Esophagus muscularis mucosa (tissue), 4 donors: Measurements from ENCODE around the gene EHD1. TPM values are rescaled to one million over a fixed set of nuclear protein-coding genes. Genes with fewer than 3 reads are reported as not detected.
A peak's percentile ranks its signal among the peaks of the same experiment; 100 is the strongest.

Experiments used
- DNase-seq: peaks from one replicate; pipeline ENCODE4 v3.0.0-alpha.2; 2017; ENCODE audit errors: extremely low spot score
- H3K27ac ChIP-seq, 4 donors: fragments of 200-600 bp; sonication (generic); replicated peaks in 1 of 4; 1 replicate in 3 of 4; 2 replicates in 1 of 4; pipeline ENCODE4 v1.5.1; 2016 to 2019; ENCODE audit warnings: mild to moderate bottlenecking in 1 of 4
- H3K27me3 ChIP-seq, 4 donors: fragments of 200-600 bp; sonication (generic); one replicate each; pipeline versions ENCODE4 v1.5.1 to v1.6.0; 2016 to 2019
- H3K36me3 ChIP-seq, 4 donors: fragments of 200-600 bp; sonication (generic); one replicate each; pipeline ENCODE4 v1.5.1; 2016 to 2019
- H3K4me1 ChIP-seq, 4 donors: fragments of 200-600 bp; sonication (generic); one replicate each; pipeline ENCODE4 v1.5.1; 2016 to 2019
- H3K4me3 ChIP-seq, 4 donors: fragments of 200-600 bp; sonication (generic); 1 replicate in 2 of 4; 2 replicates in 2 of 4; pipeline ENCODE4 v1.5.1; 2016 to 2019; ENCODE audit warnings: mild to moderate bottlenecking in 4 of 4, moderate library complexity in 1 of 4
- H3K9me3 ChIP-seq, 4 donors: fragments of 200-600 bp; sonication (generic); 1 replicate in 3 of 4; 2 replicates in 1 of 4; pipeline ENCODE4 v1.5.1; 2016 to 2019
- CTCF ChIP-seq, 3 experiments: fragments of 200-600 bp in 2 of 3; fragments of 450-650 bp in 1 of 3; sonication (generic) in 2 of 3; IDR thresholded peaks; one replicate each; pipeline ENCODE4 v1.5.1; 2017 to 2019; ENCODE audit warnings: antibody characterized with exemption in 3 of 3, mild to moderate bottlenecking in 2 of 3, moderate library complexity in 1 of 3
- EP300 ChIP-seq: sonication (generic); formaldehyde crosslinking; IDR thresholded peaks from one replicate; pipeline ENCODE4 v1.6.1; 2017; ENCODE audit warnings: antibody characterized with exemption
- POLR2A ChIP-seq: fragments of 450-650 bp; IDR thresholded peaks from one replicate; pipeline ENCODE4 v1.6.1; 2017; ENCODE audit warnings: antibody characterized with exemption, moderate library complexity, mild to moderate bottlenecking, low read depth
- POLR2AphosphoS5 ChIP-seq, 2 donors: sonication (generic); formaldehyde crosslinking; IDR thresholded peaks; one replicate each; pipeline ENCODE4 v1.6.1; 2017; ENCODE audit warnings: antibody characterized with exemption in 2 of 2
- WGBS: methylation state at CpG from one replicate; pipeline ENCODE4 v1.1.5; 2018; 5-methylcytosine and 5-hydroxymethylcytosine counted together
- intact Hi-C: fragments of 100-400 bp; cut with DNase I; formaldehyde crosslinking; loops from one replicate; pipeline ENCODE4 v1.15.1; 2023
- total RNA-seq, 4 donors: library from RNA; depleted of rRNA; stranded (reverse); fragments of >200 nt; gene quantifications; one replicate each; pipeline versions ENCODE4 v1.1.0 to v1.2.1, GENCODE V29; 2016

Gene EHD1
- total RNA-seq, 4 donors from 2014 or later: 57.0 to 193 (median 104) TPM

- TF ChIP-seq POLR2AphosphoS5 (IDR thresholded peaks at IDR 0.05) (no peak), CTCF (IDR thresholded peaks at IDR 0.05) (peak in 2 of 3 experiments; percentile 17 to 37), EP300 (no peak)
- Histone ChIP-seq H3K27ac (peak overlapping the region; percentile 93 to 98 (median 94)), H3K27me3 (no peaks in the 10 kb centered on the region), H3K4me1 (peaks cover 97 to 100% (median 99%) of the 10 kb centered on the region in 4 donors), H3K36me3 (peaks cover 12 to 46% (median 35%) of the 10 kb centered on the region in 4 donors), H3K4me3 (peak overlapping the region in 3 of 4 donors; percentile 13 to 42 (median 29)), H3K9me3 (no peaks in the 10 kb centered on the region)
- DNase-seq: no peak
- intact Hi-C loops: no loop called here
- 0% methylated on average over 1 of the region's 9 CpGs for WGBS
Observed at GRCh38 chr11:64869571-64870175, 8.7 kb downstream of the EHD1 start.

- Histone ChIP-seq H3K4me1 (peaks cover 98 to 100% (median 100%) of the 10 kb centered on the region in 4 donors), H3K4me3 (peak overlapping the region; percentile 10 to 42 (median 21)), H3K9me3 (no peaks in the 10 kb centered on the region), H3K36me3 (peaks cover 12 to 41% (median 31%) of the 10 kb centered on the region in 4 donors), H3K27me3 (no peaks in the 10 kb centered on the region), H3K27ac (peak overlapping the region; percentile 93 to 98 (median 94))
- intact Hi-C loops: no loop called here
- 33% methylated on average over 11 of the region's 21 CpGs for WGBS
- DNase-seq: no peak
- TF ChIP-seq POLR2AphosphoS5 (IDR thresholded peaks at IDR 0.05): peak; percentile 50 to 57
- TF ChIP-seq POLR2A: no peak
Observed at GRCh38 chr11:64868904-64869570, 9.4 kb downstream of the EHD1 start.

GRCh38 chr11:64867748-64868462 is 10.5 kb downstream of the EHD1 start:
- DNase-seq: no peak
- intact Hi-C loops: no loop called here
- WGBS: 64% methylated on average over 24 of the region's 28 CpGs
- Histone ChIP-seq H3K4me3 (peak overlapping the region in 1 of 4 donors; percentile 13), H3K27me3 (no peaks in the 10 kb centered on the region), H3K27ac (peak overlapping the region; percentile 93 to 98 (median 94)), H3K4me1 (peaks cover 98 to 100% (median 100%) of the 10 kb centered on the region in 4 donors), H3K36me3 (peaks cover 5 to 30% (median 20%) of the 10 kb centered on the region in 4 donors), H3K9me3 (no peaks in the 10 kb centered on the region)
- TF ChIP-seq CTCF (IDR thresholded peaks at IDR 0.05): no peak
- no peak for TF ChIP-seq POLR2AphosphoS5 (IDR thresholded peaks at IDR 0.05)
- TF ChIP-seq POLR2A: no peak
- TF ChIP-seq EP300: no peak

- TF ChIP-seq POLR2AphosphoS5 (IDR thresholded peaks at IDR 0.05) (no peak), POLR2A (no peak), EP300 (no peak), CTCF (IDR thresholded peaks at IDR 0.05) (no peak)
- WGBS: 93% methylated on average over 4 of the region's 4 CpGs
- no peak overlapping the region for H3K4me3 ChIP-seq
- no peaks in the 10 kb centered on the region for H3K27me3 ChIP-seq
- peak overlapping the region; percentile 93 to 98 (median 94) for H3K27ac ChIP-seq
- H3K4me1 ChIP-seq: peaks cover 98 to 100% (median 100%) of the 10 kb centered on the region in 4 donors
- H3K36me3 ChIP-seq: peaks cover 0 to 12% (median 6%) of the 10 kb centered on the region in 4 donors
- intact Hi-C loops: no loop called here
- no peak for DNase-seq
- H3K9me3 ChIP-seq: no peaks in the 10 kb centered on the region
Observed at GRCh38 chr11:64866173-64866491, 12.3 kb downstream of the EHD1 start.
